Suprapubic skin (tissue), 4 donors: ENCODE results near the gene KLF9.

ENCODE experiments used
- CTCF ChIP-seq, 2 donors: fragments of 200-600 bp in 1 of 2; fragments of 450-650 bp in 1 of 2; sonication (generic) in 1 of 2; IDR thresholded peaks; one replicate each; pipeline ENCODE4 v1.5.1; 2016 to 2019; ENCODE audit warnings: antibody characterized with exemption in 2 of 2, mild to moderate bottlenecking in 1 of 2, moderate library complexity in 1 of 2
- EP300 ChIP-seq: sonication (generic); formaldehyde crosslinking; IDR thresholded peaks from one replicate; pipeline ENCODE4 v1.6.1; 2017; ENCODE audit warnings: antibody characterized with exemption
- POLR2A ChIP-seq, 2 donors: fragments of 450-650 bp; IDR thresholded peaks; one replicate each; pipeline ENCODE4 v1.6.1; 2017; ENCODE audit warnings: antibody characterized with exemption in 2 of 2, mild to moderate bottlenecking in 2 of 2, moderate library complexity in 2 of 2
- POLR2AphosphoS5 ChIP-seq, 3 donors: sonication (generic); formaldehyde crosslinking; IDR thresholded peaks; one replicate each; pipeline ENCODE4 v1.6.1; 2017; ENCODE audit warnings: antibody characterized with exemption in 3 of 3

GRCh38 chr9:70398145-70398556 lies 16.3 kb downstream of the KLF9 start:
- TF ChIP-seq CTCF (IDR thresholded peaks at IDR 0.05) (no peak), POLR2AphosphoS5 (IDR thresholded peaks at IDR 0.05) (peak in 1 of 3 donors; percentile 23), POLR2A (IDR thresholded peaks at IDR 0.05) (no peak), EP300 (no peak)
